SJSA1 (cell line): Measurements from ENCODE around the gene WAC. TPM values are rescaled to one million over a fixed set of nuclear protein-coding genes. Genes with fewer than 3 reads are reported as not detected.
A peak's percentile ranks its signal among the peaks of the same experiment; 100 is the strongest.
"Not testable (repeated sequence)": the region's sequence is repeated elsewhere in the genome, so short reads cannot be mapped to it uniquely, and the experiment has no call there.

ENCODE experiments used
- DNase-seq, 2 experiments: peaks; one replicate each; pipeline ENCODE4 v3.0.0-alpha.2; 2015 to 2020; ENCODE audit warnings: low spot score in 2 of 2, low read depth in 1 of 2
- H3K27ac ChIP-seq: fragments of 250-450 bp; sonication (Bioruptor Pico); 2 replicates; pipeline ENCODE4 v1.5.1; 2020; ENCODE audit warnings: mild to moderate bottlenecking, moderate library complexity
- H3K27me3 ChIP-seq: fragments of 250-450 bp; sonication (Bioruptor Pico); replicated peaks from 2 replicates; pipeline ENCODE4 v1.5.1; 2020; ENCODE audit warnings: mild to moderate bottlenecking, moderate library complexity
- H3K36me3 ChIP-seq: fragments of 250-450 bp; sonication (Bioruptor Pico); 2 replicates; pipeline ENCODE4 v1.5.1; 2020; ENCODE audit warnings: mild to moderate bottlenecking
- H3K4me1 ChIP-seq: fragments of 250-450 bp; sonication (Bioruptor Pico); replicated peaks from 2 replicates; pipeline ENCODE4 v1.6.1; 2021; ENCODE audit warnings: mild to moderate bottlenecking
- H3K4me3 ChIP-seq: fragments of 250-450 bp; sonication (Bioruptor Pico); 2 replicates; pipeline ENCODE4 v1.5.1; 2020; ENCODE audit warnings: mild to moderate bottlenecking
- H3K9me3 ChIP-seq: fragments of 250-450 bp; sonication (Bioruptor Pico); replicated peaks from 2 replicates; pipeline ENCODE4 v1.5.1; 2020; ENCODE audit warnings: mild to moderate bottlenecking
- total RNA-seq: library from RNA; depleted of rRNA; stranded (reverse); fragments of >200 nt; shearing (Covaris generic); gene quantifications from 2 replicates; pipeline ENCODE4 v1.2.3, GENCODE V29; 2014; rRNA removed

Gene WAC, protein sequence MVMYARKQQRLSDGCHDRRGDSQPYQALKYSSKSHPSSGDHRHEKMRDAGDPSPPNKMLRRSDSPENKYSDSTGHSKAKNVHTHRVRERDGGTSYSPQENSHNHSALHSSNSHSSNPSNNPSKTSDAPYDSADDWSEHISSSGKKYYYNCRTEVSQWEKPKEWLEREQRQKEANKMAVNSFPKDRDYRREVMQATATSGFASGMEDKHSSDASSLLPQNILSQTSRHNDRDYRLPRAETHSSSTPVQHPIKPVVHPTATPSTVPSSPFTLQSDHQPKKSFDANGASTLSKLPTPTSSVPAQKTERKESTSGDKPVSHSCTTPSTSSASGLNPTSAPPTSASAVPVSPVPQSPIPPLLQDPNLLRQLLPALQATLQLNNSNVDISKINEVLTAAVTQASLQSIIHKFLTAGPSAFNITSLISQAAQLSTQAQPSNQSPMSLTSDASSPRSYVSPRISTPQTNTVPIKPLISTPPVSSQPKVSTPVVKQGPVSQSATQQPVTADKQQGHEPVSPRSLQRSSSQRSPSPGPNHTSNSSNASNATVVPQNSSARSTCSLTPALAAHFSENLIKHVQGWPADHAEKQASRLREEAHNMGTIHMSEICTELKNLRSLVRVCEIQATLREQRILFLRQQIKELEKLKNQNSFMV
- total RNA-seq: 51.8 and 90.6 TPM in 2 replicates

- Histone ChIP-seq H3K4me3 (peak within 1 kb of the TSS; percentile 82), H3K27ac (peak within 1 kb of the TSS; percentile 96), H3K36me3 (peaks cover 57% of the 10 kb centered on the region), H3K4me1 (0 out of 2 replicates have a peak, but pooled peaks cover 3% of the 10 kb centered on the region), H3K27me3 (no peaks in the 10 kb centered on the region), H3K9me3 (no peaks in the 10 kb centered on the region)
- peak; percentile 96 to 99 for DNase-seq
Measured at GRCh38 chr10:28532337-28533185, at the start of gene WAC. Gene WAC, plus strand, starts transcription at chr10:28533118. Its CDS starts 462 bp downstream, at chr10:28533580.

- no peak for DNase-seq
- Histone ChIP-seq H3K27me3 (0 out of 2 replicates have a peak, but pooled peaks cover 3% of the 10 kb centered on the region), H3K4me3 (no peak overlapping the region), H3K36me3 (no peaks in the 10 kb centered on the region), H3K4me1 (peaks cover 14% of the 10 kb centered on the region), H3K9me3 (no peaks in the 10 kb centered on the region), H3K27ac (no peak overlapping the region)
Measured at GRCh38 chr10:28489206-28489605, 43.7 kb upstream of the WAC start.

GRCh38 chr10:28490256-28490865 lies 42.6 kb upstream of the WAC start:
- DNase-seq, H3K27me3 ChIP-seq, H3K36me3 ChIP-seq, H3K4me3 ChIP-seq, H3K27ac ChIP-seq, H3K9me3 ChIP-seq: not testable (repeated sequence)
- peaks cover 14% of the 10 kb centered on the region for H3K4me1 ChIP-seq

GRCh38 chr10:28492116-28492920 lies 40.6 kb upstream of the WAC start:
- Histone ChIP-seq H3K4me3 (no peak overlapping the region), H3K27ac (no peak overlapping the region), H3K36me3 (no peaks in the 10 kb centered on the region), H3K27me3 (no peaks in the 10 kb centered on the region), H3K9me3 (no peaks in the 10 kb centered on the region), H3K4me1 (peaks cover 14% of the 10 kb centered on the region)
- peak in 1 of 2 experiments; percentile 42 for DNase-seq

DNA sequence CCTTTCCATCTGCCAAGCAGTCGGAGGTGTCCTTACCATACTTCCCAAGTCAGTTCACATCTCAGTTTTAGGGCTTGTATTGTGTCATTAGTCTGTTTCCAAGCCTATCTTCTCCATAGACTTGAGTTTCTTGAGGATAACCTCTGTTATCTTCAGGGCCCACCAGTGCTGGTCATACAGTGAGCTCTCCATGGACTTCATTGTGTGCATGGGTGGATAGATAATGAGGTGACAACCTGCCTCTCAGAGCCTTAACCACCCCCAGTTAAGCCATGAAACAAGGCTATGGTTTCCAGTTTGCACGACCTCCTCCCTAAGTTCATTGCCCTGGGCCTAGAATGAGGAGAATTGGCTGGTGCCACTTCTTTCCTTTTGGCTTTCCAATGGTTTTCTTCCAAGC lies 38.5 kb upstream of the WAC start:
- Histone ChIP-seq H3K36me3 (no peaks in the 10 kb centered on the region), H3K27me3 (no peaks in the 10 kb centered on the region), H3K4me1 (peaks cover 14% of the 10 kb centered on the region), H3K27ac (no peak overlapping the region), H3K4me3 (no peak overlapping the region), H3K9me3 (no peaks in the 10 kb centered on the region)
- no peak for DNase-seq

DNA sequence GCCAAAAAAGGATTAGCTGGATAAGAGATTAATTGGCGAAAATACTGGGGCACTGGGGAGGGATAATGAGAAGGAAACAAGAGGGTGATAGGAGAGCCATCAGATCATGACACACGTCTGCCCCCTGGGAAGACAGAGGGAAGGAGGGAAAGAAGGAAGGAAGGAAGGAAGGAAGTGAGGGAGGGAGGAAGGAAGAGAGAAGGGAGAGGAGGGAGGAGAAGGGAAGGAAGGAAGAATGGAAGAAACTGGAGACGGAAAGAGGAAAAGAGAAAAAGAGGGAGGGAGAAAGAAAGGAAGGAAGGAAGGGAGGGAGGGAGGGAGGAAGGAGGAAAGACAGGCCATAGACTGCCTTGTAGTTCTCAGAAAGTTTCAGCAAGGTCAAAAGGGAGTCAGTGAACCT lies 37.8 kb upstream of the WAC start:
- Histone ChIP-seq H3K4me3 (no peak overlapping the region), H3K27ac (no peak overlapping the region), H3K36me3 (no peaks in the 10 kb centered on the region), H3K27me3 (no peaks in the 10 kb centered on the region), H3K4me1 (peaks cover 14% of the 10 kb centered on the region), H3K9me3 (no peaks in the 10 kb centered on the region)
- no peak for DNase-seq

DNA sequence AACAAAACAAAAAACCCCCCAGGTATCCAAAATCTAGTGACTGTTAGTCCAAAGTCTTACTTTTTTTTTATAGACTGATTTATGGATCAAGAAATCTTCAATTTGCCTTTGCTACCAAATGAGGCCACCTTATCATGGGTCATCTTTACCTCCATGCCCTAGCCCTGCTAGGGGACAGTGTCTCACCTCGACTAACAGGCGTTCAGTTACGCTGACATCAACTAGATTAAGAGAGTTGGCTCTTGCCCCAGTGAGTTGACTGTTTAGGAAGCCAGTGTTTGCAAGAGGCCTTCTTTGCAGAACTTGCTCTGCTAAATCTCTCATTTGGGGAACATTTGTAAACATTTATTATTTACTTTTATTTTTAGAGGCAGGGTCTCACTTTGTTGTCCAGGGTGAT lies 36.9 kb upstream of the WAC start:
- H3K27me3 ChIP-seq: no peaks in the 10 kb centered on the region
- H3K9me3 ChIP-seq: no peaks in the 10 kb centered on the region
- no peak for DNase-seq
- no peak overlapping the region for H3K4me3 ChIP-seq
- H3K27ac ChIP-seq: no peak overlapping the region
- no peaks in the 10 kb centered on the region for H3K36me3 ChIP-seq
- H3K4me1 ChIP-seq: peaks cover 13% of the 10 kb centered on the region

DNA sequence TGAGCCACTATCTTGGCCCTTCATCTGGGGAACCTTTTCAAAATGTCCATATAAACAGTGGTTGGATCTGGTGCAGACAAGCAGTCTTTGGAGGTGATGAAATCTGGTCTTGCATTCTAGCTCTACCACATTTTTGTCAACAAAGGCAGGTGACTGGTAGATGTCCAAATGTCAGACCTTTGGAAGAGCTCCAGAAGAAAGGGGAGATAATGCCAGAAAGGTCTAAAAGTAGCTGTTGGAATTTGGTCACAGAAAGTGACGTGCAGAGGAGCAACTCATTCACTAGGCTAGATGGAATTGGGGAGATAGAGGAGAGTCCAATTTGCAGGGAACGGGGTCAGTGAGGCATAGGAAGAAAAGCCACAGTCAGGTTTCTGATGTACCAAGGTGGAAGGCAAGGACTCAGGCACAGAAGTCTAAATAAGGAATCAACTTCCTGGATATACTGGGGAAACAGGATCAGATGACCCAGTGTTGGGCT lies 36.4 kb upstream of the WAC start:
- Histone ChIP-seq H3K4me3 (no peak overlapping the region), H3K9me3 (no peaks in the 10 kb centered on the region), H3K36me3 (no peaks in the 10 kb centered on the region), H3K4me1 (peaks cover 10% of the 10 kb centered on the region), H3K27me3 (no peaks in the 10 kb centered on the region), H3K27ac (no peak overlapping the region)
- DNase-seq: no peak

DNA sequence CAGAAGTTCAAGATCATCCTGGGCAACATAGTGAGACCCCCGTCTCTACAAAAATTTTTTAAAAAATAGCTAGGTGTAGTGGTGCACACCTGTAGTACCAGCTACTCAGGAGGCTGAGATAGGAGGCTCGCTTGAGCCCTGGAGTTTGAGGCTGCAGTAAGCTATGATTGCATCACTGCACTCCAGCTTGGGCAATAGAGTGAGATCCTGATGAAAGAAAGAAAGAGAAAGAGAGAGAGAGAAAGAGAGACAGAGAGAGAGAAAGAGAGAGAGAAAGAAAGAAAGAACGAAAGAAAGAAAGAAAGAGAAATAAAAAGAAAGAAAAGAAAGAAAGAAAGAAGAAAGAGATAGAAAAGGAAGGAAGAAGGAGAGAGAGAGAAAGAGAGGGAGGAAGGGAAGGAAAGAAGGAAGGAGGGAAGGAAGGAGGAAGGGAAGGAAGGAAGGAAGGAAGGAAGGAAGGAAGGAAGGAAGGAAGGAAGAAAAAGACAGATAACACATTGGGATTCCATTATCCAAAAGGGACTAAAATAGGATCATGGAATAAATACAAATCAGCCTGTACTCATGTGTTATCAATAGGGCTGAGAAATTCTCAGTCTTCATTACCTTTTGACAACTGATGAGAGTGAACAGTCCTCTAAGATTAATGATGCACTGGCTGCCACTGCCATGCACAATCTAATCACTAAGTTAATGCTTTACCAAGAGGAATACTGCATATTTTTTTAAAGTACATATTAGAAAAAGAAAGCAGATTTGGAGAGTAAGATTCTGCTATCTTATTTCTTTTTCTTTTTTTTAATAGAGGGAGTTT lies 35.4 kb upstream of the WAC start:
- Histone ChIP-seq H3K9me3 (no peaks in the 10 kb centered on the region), H3K27me3 (no peaks in the 10 kb centered on the region), H3K4me3 (no peak overlapping the region), H3K36me3 (no peaks in the 10 kb centered on the region), H3K27ac (no peak overlapping the region), H3K4me1 (peaks cover 2% of the 10 kb centered on the region)
- no peak for DNase-seq

GRCh38 chr10:28500203-28500602 lies 32.7 kb upstream of the WAC start:
- DNase-seq: not testable (repeated sequence)

DNA sequence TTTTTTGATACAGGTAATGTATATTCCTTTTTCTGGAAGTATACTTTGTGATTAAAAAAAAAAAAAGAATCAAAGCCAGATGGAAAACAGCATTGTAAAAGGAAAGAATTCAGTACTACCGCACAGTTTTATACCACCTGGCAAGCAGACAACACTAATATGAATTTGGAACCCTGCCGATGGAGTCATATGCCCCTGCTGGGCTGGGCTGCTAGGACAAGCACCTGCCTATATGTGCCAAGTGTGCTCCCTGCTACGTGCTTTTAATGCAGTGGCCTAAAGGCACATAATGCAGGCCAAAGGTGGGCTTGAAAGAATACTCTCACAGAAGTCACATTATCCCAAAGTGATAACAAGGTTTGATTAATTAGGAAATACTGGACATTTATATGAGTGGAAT lies 29.8 kb upstream of the WAC start:
- H3K27ac ChIP-seq: no peak overlapping the region
- no peak for DNase-seq
- no peaks in the 10 kb centered on the region for H3K9me3 ChIP-seq
- no peak overlapping the region for H3K4me3 ChIP-seq
- no peaks in the 10 kb centered on the region for H3K4me1 ChIP-seq
- no peaks in the 10 kb centered on the region for H3K36me3 ChIP-seq
- H3K27me3 ChIP-seq: 0 out of 2 replicates have a peak, but pooled peaks cover 5% of the 10 kb centered on the region

More at GRCh38 chr10:28500203-28500602, 32.7 kb upstream of the WAC start:
- H3K9me3 ChIP-seq, H3K4me3 ChIP-seq, H3K36me3 ChIP-seq, H3K27me3 ChIP-seq, H3K27ac ChIP-seq, H3K4me1 ChIP-seq: not testable (repeated sequence)

DNA sequence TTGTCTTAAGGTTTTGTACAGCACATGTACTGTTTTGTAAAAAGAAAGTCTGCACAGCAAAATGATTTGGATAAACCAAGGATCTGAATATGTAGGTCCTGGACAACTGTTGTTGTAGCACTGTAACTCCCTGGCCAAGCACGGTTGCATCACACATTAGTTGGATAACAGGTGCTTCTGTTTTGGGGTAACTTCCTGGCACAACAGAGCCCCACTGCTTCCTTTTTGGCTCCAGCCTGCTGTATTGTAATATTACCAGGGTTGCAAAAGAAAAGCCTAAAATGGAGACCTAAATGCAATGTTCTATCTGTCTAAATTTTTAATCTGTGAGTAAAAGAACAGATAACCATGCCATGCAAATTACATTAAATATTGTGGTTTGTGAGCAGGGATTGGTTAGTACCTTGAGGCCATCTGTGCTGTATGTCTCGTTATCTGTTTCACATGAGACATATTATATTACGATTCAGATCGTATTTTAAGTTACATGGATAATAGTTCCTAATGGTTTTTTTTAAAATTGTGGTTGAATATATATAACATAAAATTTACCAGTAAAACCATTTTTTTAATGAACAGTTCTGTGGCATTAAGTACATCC lies 27.5 kb upstream of the WAC start:
- DNase-seq: no peak
- Histone ChIP-seq H3K4me3 (no peak overlapping the region), H3K27me3 (0 out of 2 replicates have a peak, but pooled peaks cover 6% of the 10 kb centered on the region), H3K9me3 (no peaks in the 10 kb centered on the region), H3K27ac (no peak overlapping the region), H3K36me3 (no peaks in the 10 kb centered on the region), H3K4me1 (no peaks in the 10 kb centered on the region)
